ENCODE measurements around the gene BRME1. TPM values are rescaled to one million over a fixed set of nuclear protein-coding genes. Genes with fewer than 3 reads are reported as not detected.
A peak's percentile ranks its signal among the peaks of the same experiment; 100 is the strongest.

BRME1 gene
- polyA plus RNA-seq, 1 donor from 2014 or later, result 6.2 TPM

GRCh38 chr19:13884726-13885591 is 21.0 kb downstream of the BRME1 start:
- Histone ChIP-seq H4K20me1 (ENCODE audit: insufficient read depth) (no peaks in the 10 kb centered on the region), H3K79me2 (replicated peaks; ENCODE audit: insufficient read depth, low read length) (no peaks in the 10 kb centered on the region), H3K9me2 (ENCODE audit: insufficient read depth, low read length) (no peaks in the 10 kb centered on the region), H3K4me3 (ENCODE audit: low read length) (no peak overlapping the region), H2AFZ (ENCODE audit: low read depth, low read length) (no peak overlapping the region), H3K36me3 (ENCODE audit: insufficient read depth, low read length) (no peaks in the 10 kb centered on the region), H3F3A (ENCODE audit: insufficient read depth, low read length, poor library complexity, severe bottlenecking) (no peaks in the 10 kb centered on the region), H3K9ac (ENCODE audit: low read length) (no peak overlapping the region), H3K4me2 (ENCODE audit: low read length) (no peak overlapping the region), H3K9me3 (ENCODE audit: low read length) (no peaks in the 10 kb centered on the region), H3K27ac (ENCODE audit: low read length) (no peak overlapping the region), H3K27me3 (ENCODE audit: insufficient read depth, low read depth, low read length) (no peaks in the 10 kb centered on the region)
- no peak for TF ChIP-seq SMC3 (conservative IDR thresholded peaks at IDR 0.05; ENCODE audit: poor library complexity)
- no peak for TF ChIP-seq EP300 (conservative IDR thresholded peaks at IDR 0.05; ENCODE audit: poor library complexity, severe bottlenecking)
- TF ChIP-seq MXI1 (conservative IDR thresholded peaks at IDR 0.05; ENCODE audit: poor library complexity, severe bottlenecking), result no peak
- TF ChIP-seq RAD21 (conservative IDR thresholded peaks at IDR 0.05), result no peak
- no peak for TF ChIP-seq TAF1 (IDR thresholded peaks at IDR 0.05; ENCODE audit: low read depth)
- TF ChIP-seq POLR2AphosphoS5 (IDR thresholded peaks at IDR 0.05), result no peak
- no peak for TF ChIP-seq REST (IDR thresholded peaks at IDR 0.05; ENCODE audit: borderline replicate concordance)
- no peak for TF ChIP-seq EZH2 (IDR thresholded peaks at IDR 0.05; ENCODE audit: borderline replicate concordance, insufficient read depth, low read length, poor library complexity, severe bottlenecking)
- no peak for TF ChIP-seq CTCF (IDR thresholded peaks at IDR 0.05; ENCODE audit: poor library complexity, severe bottlenecking)

- Histone ChIP-seq H3K9me3 (ENCODE audit: low read length) (no peaks in the 10 kb centered on the region), H3K9ac (ENCODE audit: low read length) (no peak overlapping the region), H3F3A (ENCODE audit: insufficient read depth, low read length, poor library complexity, severe bottlenecking) (no peaks in the 10 kb centered on the region), H3K27me3 (ENCODE audit: insufficient read depth, low read depth, low read length) (no peaks in the 10 kb centered on the region), H3K27ac (ENCODE audit: low read length) (no peak overlapping the region), H3K4me2 (ENCODE audit: low read length) (no peak overlapping the region), H3K79me2 (replicated peaks; ENCODE audit: insufficient read depth, low read length) (no peaks in the 10 kb centered on the region), H2AFZ (ENCODE audit: low read depth, low read length) (no peak overlapping the region), H3K4me3 (ENCODE audit: low read length) (no peak overlapping the region), H3K36me3 (ENCODE audit: insufficient read depth, low read length) (no peaks in the 10 kb centered on the region), H4K20me1 (ENCODE audit: insufficient read depth) (no peaks in the 10 kb centered on the region), H3K9me2 (ENCODE audit: insufficient read depth, low read length) (no peaks in the 10 kb centered on the region)
- TF ChIP-seq REST (IDR thresholded peaks at IDR 0.05; ENCODE audit: borderline replicate concordance) (no peak), CTCF (IDR thresholded peaks at IDR 0.05; ENCODE audit: poor library complexity, severe bottlenecking) (peak; percentile 13), EZH2 (IDR thresholded peaks at IDR 0.05; ENCODE audit: borderline replicate concordance, insufficient read depth, low read length, poor library complexity, severe bottlenecking) (no peak), SMC3 (conservative IDR thresholded peaks at IDR 0.05; ENCODE audit: poor library complexity) (no peak), MXI1 (conservative IDR thresholded peaks at IDR 0.05; ENCODE audit: poor library complexity, severe bottlenecking) (no peak), TAF1 (IDR thresholded peaks at IDR 0.05; ENCODE audit: low read depth) (no peak)
Observed at GRCh38 chr19:13883516-13884064, 22.3 kb downstream of the BRME1 start.
